C4-2B (cell line): Measurements from ENCODE around the gene LBP.

ENCODE experiments used
- CTCF ChIP-seq: fragments of 450-650 bp; conservative IDR thresholded peaks from 2 replicates; pipeline ENCODE4 v1.5.1; 2017; ENCODE audit warnings: mild to moderate bottlenecking
- ZFX ChIP-seq: fragments of 450-650 bp; IDR thresholded peaks from 2 replicates; pipeline ENCODE4 v1.6.1; 2017

DNA sequence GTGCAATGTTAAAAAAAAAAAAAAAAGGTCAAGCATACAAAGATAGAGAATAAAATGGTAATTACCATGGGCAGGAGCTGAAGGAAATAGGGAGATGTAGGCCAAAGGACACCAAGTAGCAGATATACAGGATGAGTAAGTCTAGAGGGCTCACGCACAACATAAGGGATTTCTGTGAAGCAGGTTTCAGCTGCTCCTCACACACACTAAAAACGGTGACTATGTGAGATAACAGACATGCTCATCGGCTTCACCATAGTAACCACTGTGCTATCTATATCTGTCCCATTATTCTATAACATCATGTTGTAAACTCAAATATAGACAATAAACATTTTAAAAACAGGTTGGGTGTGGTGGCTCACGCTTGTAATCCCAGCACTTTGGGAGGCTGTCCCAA, 77.3 kb downstream of the LBP start:
- TF ChIP-seq CTCF: no peak
- TF ChIP-seq ZFX: no peak
